PC-3 (cell line): ENCODE data around the gene SMG9. TPM values are rescaled to one million over a fixed set of nuclear protein-coding genes. Genes with fewer than 3 reads are reported as not detected.

Source experiments
- ATAC-seq: fragments of 200-7000 bp; cut with Tn5 transposase; 2 replicates; pipeline ENCODE4 v1.9.1; 2020; ENCODE audit warnings: mild to moderate bottlenecking, moderate library complexity
- BruUV-seq: library from RNA; stranded (reverse); fragments of 400-500 nt; replicated peaks from 2 replicates; lab custom pipeline; 2021; lab: Mats Ljungman, UMichigan
- CTCF ChIA-PET: fragments of 300-600 bp; sonication (Branson Sonifier 250); formaldehyde crosslinking; loops from one replicate; lab custom pipeline; 2022; ENCODE audit warnings: antibody characterized with exemption; lab: Charles Lee
- POLR2A ChIA-PET: fragments of 300-600 bp; sonication (Branson Sonifier 250); formaldehyde crosslinking; loops from one replicate; lab custom pipeline; 2022; ENCODE audit warnings: antibody characterized with exemption; ENCODE audit not compliant: unreplicated experiment; lab: Charles Lee
- DNase-seq: peaks from one replicate; pipeline ENCODE4 v3.0.0-alpha.2; 2015
- H2AFZ ChIP-seq: fragments of 300-600 bp; sonication (generic); 2 replicates; pipeline ENCODE4 v1.6.0; 2016; ENCODE audit warnings: antibody characterized with exemption, low read length
- H3F3A ChIP-seq: fragments of 300-600 bp; sonication (generic); one replicate; pipeline ENCODE4 v1.6.0; 2017; ENCODE audit warnings: antibody characterized with exemption, low read length, control low read depth, mild to moderate bottlenecking; ENCODE audit not compliant: unreplicated experiment
- H3K27ac ChIP-seq: fragments of 300-600 bp; sonication (generic); 2 replicates; pipeline ENCODE4 v1.5.1; 2016; ENCODE audit warnings: mild to moderate bottlenecking, low read length
- H3K27me3 ChIP-seq: fragments of 300-600 bp; sonication (generic); 2 replicates; pipeline ENCODE4 v1.6.1; 2016; ENCODE audit warnings: low read length, mixed read lengths
- H3K36me3 ChIP-seq: fragments of 300-600 bp; sonication (generic); 2 replicates; pipeline ENCODE4 v1.6.1; 2016; ENCODE audit warnings: low read depth, mixed run types, low read length, mixed read lengths
- H3K4me1 ChIP-seq: fragments of 300-600 bp; sonication (generic); 2 replicates; pipeline ENCODE4 v1.5.1; 2016; ENCODE audit warnings: low read length; ENCODE audit not compliant: insufficient read depth
- H3K4me2 ChIP-seq: fragments of 300-600 bp; sonication (generic); 2 replicates; pipeline ENCODE4 v1.6.0; 2016; ENCODE audit warnings: low read length
- H3K4me3 ChIP-seq: fragments of 300-600 bp; sonication (generic); 2 replicates; pipeline ENCODE4 v1.5.1; 2016; ENCODE audit warnings: mild to moderate bottlenecking, low read length, mixed read lengths
- H3K79me2 ChIP-seq: fragments of 300-600 bp; sonication (generic); 2 replicates; pipeline ENCODE4 v1.6.1; 2017; ENCODE audit warnings: low read length, mixed read lengths
- H3K9ac ChIP-seq: fragments of 300-600 bp; sonication (generic); 2 replicates; pipeline ENCODE4 v1.6.0; 2016; ENCODE audit warnings: mild to moderate bottlenecking, low read length
- H3K9me2 ChIP-seq: fragments of 300-600 bp; sonication (generic); replicated peaks from 2 replicates; pipeline ENCODE4 v1.6.1; 2016; ENCODE audit warnings: mixed run types, low read length, mixed read lengths
- H3K9me3 ChIP-seq: fragments of 300-600 bp; sonication (generic); 2 replicates; pipeline ENCODE4 v1.6.1; 2016; ENCODE audit warnings: low read length, mixed read lengths
- H4K20me1 ChIP-seq: fragments of 300-600 bp; sonication (generic); 2 replicates; pipeline ENCODE4 v1.6.1; 2016; ENCODE audit warnings: low read length, mixed read lengths
- EZH2 ChIP-seq: fragments of 300-600 bp; sonication (generic); IDR thresholded peaks from one replicate; pipeline ENCODE4 v1.6.1; 2017; ENCODE audit warnings: antibody characterized with exemption, mild to moderate bottlenecking, low read length; ENCODE audit not compliant: unreplicated experiment
- EZH2phosphoT487 ChIP-seq: fragments of 300-600 bp; sonication (generic); IDR thresholded peaks from 2 replicates; pipeline ENCODE4 v1.6.1; 2018; ENCODE audit warnings: mild to moderate bottlenecking, antibody characterized with exemption, low read length, borderline replicate concordance
- intact Hi-C: fragments of 100-400 bp; cut with micrococcal nuclease; formaldehyde crosslinking; loops from 2 replicates; pipeline ENCODE4 v1.9.0; 2023
- total RNA-seq: library from RNA; depleted of rRNA; stranded (reverse); fragments of >200 nt; gene quantifications from 2 replicates; pipeline ENCODE4 v1.2.3, GENCODE V29; 2014
- TF ChIP-seq, protein P1 (sequence below): fragments of 300-600 bp; sonication (generic); conservative IDR thresholded peaks from 2 replicates; pipeline ENCODE4 v1.5.1; 2017; ENCODE audit warnings: antibody characterized with exemption, low read depth, mild to moderate bottlenecking, low read length

The SMG9 gene
- total RNA-seq, 1 experiment from 2014 or later, result 48.8 TPM

DNA sequence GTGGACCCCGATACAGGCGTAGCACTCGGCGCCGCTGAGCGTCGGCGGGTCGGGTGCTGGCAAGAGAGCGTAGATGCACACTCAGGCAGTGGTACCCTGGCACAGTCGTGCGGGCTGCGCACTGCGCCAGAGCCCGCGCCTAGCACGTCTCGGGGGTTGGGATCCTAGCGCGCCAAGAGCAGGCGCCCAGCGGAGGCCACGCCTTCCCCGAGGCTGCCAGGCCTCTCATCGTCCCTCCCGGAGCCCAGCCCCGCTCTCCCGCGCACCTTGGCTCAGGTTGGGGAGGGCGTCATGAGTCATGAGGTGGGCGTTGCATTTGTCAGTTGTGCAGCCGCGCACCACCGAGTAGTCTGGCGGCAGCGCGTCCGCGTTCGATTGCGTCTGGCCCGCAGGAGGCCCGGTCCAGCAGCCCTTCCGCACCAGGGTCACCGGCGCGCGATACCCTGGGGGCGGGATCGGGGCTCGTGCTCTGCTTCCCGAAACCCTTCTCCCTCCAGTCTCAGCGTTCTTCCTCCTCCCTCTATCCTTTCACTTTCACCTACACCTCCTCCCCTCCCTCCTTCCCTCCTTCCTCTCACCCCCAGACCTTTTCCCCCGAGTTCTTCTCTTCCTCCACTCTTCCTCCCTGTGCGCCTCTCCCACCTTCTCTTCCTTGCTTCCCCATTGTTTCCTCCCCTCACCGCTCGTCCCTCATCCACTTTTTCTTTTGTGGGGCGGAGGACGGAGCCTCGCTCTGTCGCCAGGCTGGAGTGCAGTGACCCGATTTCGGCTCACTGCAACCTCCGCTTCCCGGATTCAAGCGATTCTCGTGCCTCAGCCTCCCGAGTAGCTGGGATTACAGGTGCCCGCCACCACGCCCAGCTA, 44.0 kb upstream of the SMG9 start:
- Histone ChIP-seq H3K27me3 (no peaks in the 10 kb centered on the region), H3F3A (no peaks in the 10 kb centered on the region), H3K27ac (no peak overlapping the region), H3K36me3 (no peaks in the 10 kb centered on the region), H3K4me3 (peak overlapping the region; percentile 73), H3K4me2 (peak overlapping the region; percentile 95), H3K9ac (peak overlapping the region; percentile 37; the same call in 1 of the 2 replicates), H2AFZ (peak overlapping the region; percentile 95), H3K9me2 (no peaks in the 10 kb centered on the region), H3K79me2 (no peaks in the 10 kb centered on the region), H4K20me1 (no peaks in the 10 kb centered on the region), H3K4me1 (peaks cover 11% of the 10 kb centered on the region), H3K9me3 (no peaks in the 10 kb centered on the region)
- no peak for TF ChIP-seq EZH2phosphoT487
- peak; percentile 76 for DNase-seq
- ATAC-seq, result peak; percentile 88
- BruUV-seq, result no TSS peak
- POLR2A ChIA-PET, result no interaction called here
- CTCF ChIA-PET, result no interaction called here
- intact Hi-C loops, result no loop called here

DNA sequence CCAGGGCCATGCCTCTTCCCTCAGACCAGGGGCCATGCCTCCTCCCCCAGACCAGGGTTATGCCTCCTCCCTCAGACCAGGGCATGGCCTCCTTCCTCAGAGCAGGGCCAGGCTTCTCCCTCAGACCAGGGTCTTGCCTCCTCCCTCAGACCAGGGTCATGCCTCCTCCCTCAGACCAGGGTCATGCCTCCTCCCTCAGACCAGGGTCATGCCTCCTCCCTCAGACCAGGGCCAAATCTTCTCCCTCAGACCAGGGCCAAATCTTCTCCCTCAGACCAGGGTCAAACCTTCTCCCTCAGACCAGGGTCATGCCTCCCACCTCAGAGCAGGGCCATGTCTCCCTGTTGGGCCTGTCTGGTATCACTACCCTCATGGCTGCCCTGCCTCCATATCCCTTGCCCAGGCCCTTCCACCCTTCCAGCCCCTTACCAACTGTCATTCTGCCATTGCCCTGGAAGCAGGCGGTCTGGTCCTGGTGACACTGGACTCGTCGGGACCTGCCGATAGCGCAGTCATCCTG, 43.3 kb upstream of the SMG9 start:
- Histone ChIP-seq H3K4me2 (peak overlapping the region; percentile 95), H3K4me3 (peak overlapping the region; percentile 73), H3K9me3 (no peaks in the 10 kb centered on the region), H3K36me3 (no peaks in the 10 kb centered on the region), H3K27ac (no peak overlapping the region), H3K9ac (peak overlapping the region; percentile 37; the same call in 1 of the 2 replicates), H4K20me1 (no peaks in the 10 kb centered on the region), H3K27me3 (no peaks in the 10 kb centered on the region), H3K79me2 (no peaks in the 10 kb centered on the region), H3K4me1 (peaks cover 11% of the 10 kb centered on the region), H3K9me2 (no peaks in the 10 kb centered on the region), H2AFZ (peak overlapping the region; percentile 95), H3F3A (no peaks in the 10 kb centered on the region)
- intact Hi-C loops, result no loop called here
- BruUV-seq, result no TSS peak
- TF ChIP-seq EZH2 (no peak), EZH2phosphoT487 (no peak)
- TF ChIP-seq, protein P1, sequence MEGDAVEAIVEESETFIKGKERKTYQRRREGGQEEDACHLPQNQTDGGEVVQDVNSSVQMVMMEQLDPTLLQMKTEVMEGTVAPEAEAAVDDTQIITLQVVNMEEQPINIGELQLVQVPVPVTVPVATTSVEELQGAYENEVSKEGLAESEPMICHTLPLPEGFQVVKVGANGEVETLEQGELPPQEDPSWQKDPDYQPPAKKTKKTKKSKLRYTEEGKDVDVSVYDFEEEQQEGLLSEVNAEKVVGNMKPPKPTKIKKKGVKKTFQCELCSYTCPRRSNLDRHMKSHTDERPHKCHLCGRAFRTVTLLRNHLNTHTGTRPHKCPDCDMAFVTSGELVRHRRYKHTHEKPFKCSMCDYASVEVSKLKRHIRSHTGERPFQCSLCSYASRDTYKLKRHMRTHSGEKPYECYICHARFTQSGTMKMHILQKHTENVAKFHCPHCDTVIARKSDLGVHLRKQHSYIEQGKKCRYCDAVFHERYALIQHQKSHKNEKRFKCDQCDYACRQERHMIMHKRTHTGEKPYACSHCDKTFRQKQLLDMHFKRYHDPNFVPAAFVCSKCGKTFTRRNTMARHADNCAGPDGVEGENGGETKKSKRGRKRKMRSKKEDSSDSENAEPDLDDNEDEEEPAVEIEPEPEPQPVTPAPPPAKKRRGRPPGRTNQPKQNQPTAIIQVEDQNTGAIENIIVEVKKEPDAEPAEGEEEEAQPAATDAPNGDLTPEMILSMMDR, result no peak
- ATAC-seq, result no peak; the same call in none of the 2 replicates
- POLR2A ChIA-PET, result no interaction called here
- no peak for DNase-seq
- CTCF ChIA-PET, result no interaction called here

DNA sequence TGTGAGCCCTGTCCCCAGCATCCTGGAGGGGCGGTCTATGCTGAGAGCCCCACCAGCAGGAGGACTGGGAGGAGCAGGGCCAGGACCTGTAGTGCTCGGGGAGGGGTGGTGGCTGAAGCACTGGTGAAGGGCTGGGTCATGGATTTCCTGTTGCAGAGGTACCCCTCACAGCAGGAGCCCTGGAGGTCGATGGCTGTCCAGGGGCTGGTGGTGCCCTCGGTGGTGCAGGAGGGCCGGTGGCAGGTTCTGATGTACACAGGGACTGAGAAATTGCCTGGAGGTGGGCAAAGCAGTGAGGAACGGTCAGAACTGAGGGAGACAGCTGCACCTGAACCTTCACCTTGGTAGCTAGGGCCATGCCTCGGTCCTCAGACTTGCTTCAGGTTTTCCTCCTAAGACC, 42.8 kb upstream of the SMG9 start:
- Histone ChIP-seq H4K20me1 (no peaks in the 10 kb centered on the region), H3K9me2 (no peaks in the 10 kb centered on the region), H3K4me1 (peaks cover 11% of the 10 kb centered on the region), H3F3A (no peaks in the 10 kb centered on the region), H3K79me2 (no peaks in the 10 kb centered on the region), H3K9me3 (no peaks in the 10 kb centered on the region), H3K36me3 (no peaks in the 10 kb centered on the region), H3K4me2 (no peak overlapping the region), H3K4me3 (no peak overlapping the region), H3K27me3 (no peaks in the 10 kb centered on the region), H3K27ac (no peak overlapping the region), H2AFZ (no peak overlapping the region), H3K9ac (no peak overlapping the region)
- ATAC-seq (no peak), DNase-seq (no peak)
- intact Hi-C loops, result no loop called here
- no TSS peak for BruUV-seq
- CTCF ChIA-PET, result no interaction called here
- TF ChIP-seq, protein P1, result no peak
- TF ChIP-seq EZH2phosphoT487 (no peak), EZH2 (no peak)
- POLR2A ChIA-PET, result no interaction called here
